HG03442 (cell line): ENCODE results near the gene YAF2.
"Not testable (repeated sequence)": the region's sequence is repeated elsewhere in the genome, so short reads cannot be mapped to it uniquely, and the experiment has no call there.

ENCODE experiments used
- ATAC-seq: cut with Tn5 transposase; IDR thresholded peaks from one replicate; pipeline ENCODE4 v1.9.1; 2021; ENCODE audit warnings: mild to moderate bottlenecking, moderate library complexity; ENCODE audit not compliant: unreplicated experiment

Gene YAF2

GRCh38 chr12:42199007-42199406 is 39.0 kb downstream of the YAF2 start:
- ATAC-seq, result no peak

GRCh38 chr12:42196723-42197603 is 41.1 kb downstream of the YAF2 start:
- no peak for ATAC-seq

- ATAC-seq, result no peak
Measured at GRCh38 chr12:42192686-42193085, 45.4 kb downstream of the YAF2 start.

GRCh38 chr12:42192258-42192657 is 45.8 kb downstream of the YAF2 start:
- ATAC-seq, result no peak

GRCh38 chr12:42190376-42190775 is 47.7 kb downstream of the YAF2 start:
- no peak for ATAC-seq

- not testable (repeated sequence) for ATAC-seq
Measured at GRCh38 chr12:42188275-42188674, 49.8 kb downstream of the YAF2 start.

GRCh38 chr12:42187799-42188198 is 50.2 kb downstream of the YAF2 start:
- ATAC-seq, result no peak

- ATAC-seq, result no peak
Measured at GRCh38 chr12:42186793-42187192, 51.3 kb downstream of the YAF2 start.

GRCh38 chr12:42182394-42182793 is 55.7 kb downstream of the YAF2 start:
- ATAC-seq, result no peak

- no peak for ATAC-seq
Measured at GRCh38 chr12:42180990-42181596, 57.0 kb downstream of the YAF2 start.

GRCh38 chr12:42178101-42178500 is 59.9 kb downstream of the YAF2 start:
- no peak for ATAC-seq

GRCh38 chr12:42174978-42175377 is 63.1 kb downstream of the YAF2 start:
- ATAC-seq, result no peak

- no peak for ATAC-seq
Measured at GRCh38 chr12:42173961-42174521, 64.0 kb downstream of the YAF2 start.

- ATAC-seq, result no peak
Measured at GRCh38 chr12:42172441-42173210, 65.4 kb downstream of the YAF2 start.

- ATAC-seq, result no peak
Measured at GRCh38 chr12:42167711-42168110, 70.3 kb downstream of the YAF2 start.

GRCh38 chr12:42166501-42166900 is 71.5 kb downstream of the YAF2 start:
- ATAC-seq, result no peak

GRCh38 chr12:42163913-42164312 is 74.1 kb downstream of the YAF2 start:
- ATAC-seq, result no peak

GRCh38 chr12:42162965-42163364 is 75.1 kb downstream of the YAF2 start:
- ATAC-seq, result no peak

GRCh38 chr12:42162193-42162592 is 75.9 kb downstream of the YAF2 start:
- no peak for ATAC-seq

GRCh38 chr12:42161529-42161928 is 76.5 kb downstream of the YAF2 start:
- ATAC-seq, result no peak

GRCh38 chr12:42156232-42156631 is 81.8 kb downstream of the YAF2 start:
- ATAC-seq, result no peak
